Activated naive CD8-positive, alpha-beta T cell treated with anti-CD3 and anti-CD28 coated beads, Interleukin-2, amount 50 U/mL, for 24 hours (primary cell): ENCODE results near the gene SLC16A3.

Experiments used
- ATAC-seq: fragments of 150-1000 bp; cut with Tn5 transposase; one replicate; pipeline ENCODE4 v1.10.0; 2021
- DNase-seq: peaks from one replicate; pipeline ENCODE4 v3.0.0; 2021
- H3K27ac Mint-ChIP-seq: one replicate; pipeline ENCODE4 v1.8.0; 2021; ENCODE audit warnings: mild to moderate bottlenecking, mixed read lengths
- H3K27me3 Mint-ChIP-seq: one replicate; pipeline ENCODE4 v1.8.0; 2021; ENCODE audit warnings: mixed read lengths
- H3K36me3 Mint-ChIP-seq: one replicate; pipeline ENCODE4 v1.8.0; 2021; ENCODE audit warnings: low read depth, mixed read lengths
- H3K4me1 Mint-ChIP-seq: one replicate; pipeline ENCODE4 v1.8.0; 2021; ENCODE audit warnings: mixed read lengths
- H3K4me3 Mint-ChIP-seq: one replicate; pipeline ENCODE4 v1.8.0; 2021; ENCODE audit warnings: mild to moderate bottlenecking, moderate library complexity, mixed read lengths
- H3K9me3 Mint-ChIP-seq: one replicate; pipeline ENCODE4 v1.8.0; 2021; ENCODE audit warnings: mixed read lengths

SLC16A3 gene

DNA sequence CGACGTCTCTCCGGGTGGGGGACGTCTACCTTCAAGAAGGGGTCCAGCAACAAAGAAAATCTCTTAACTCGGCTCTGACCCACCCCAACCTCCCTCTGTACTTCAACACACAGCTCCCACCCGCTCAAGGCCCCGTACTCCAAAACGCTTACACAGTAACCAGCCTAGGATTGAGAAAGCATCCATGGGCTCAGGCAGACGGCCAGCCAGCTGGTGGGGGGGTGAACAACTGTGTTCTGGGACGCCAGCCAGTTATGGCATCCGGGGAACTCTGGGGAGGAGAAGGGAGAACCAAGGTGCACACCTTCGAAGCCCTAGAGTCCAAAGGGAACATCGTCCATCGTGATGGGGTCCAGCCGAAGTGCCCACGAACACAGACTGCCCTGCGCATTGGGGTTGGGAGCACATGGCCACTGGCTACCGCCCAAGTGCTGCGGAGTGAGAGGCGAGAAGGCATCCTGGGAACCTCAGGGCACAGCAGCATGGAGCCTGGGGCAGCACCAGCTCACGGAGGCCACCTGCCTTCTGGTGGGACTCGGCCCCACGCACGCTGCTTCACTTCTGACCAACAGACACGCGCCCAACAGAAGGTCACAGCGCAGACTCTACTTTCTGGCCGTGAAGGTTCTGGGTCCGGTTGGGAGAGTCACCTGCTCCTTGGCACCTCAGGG is 14.3 kb downstream of the SLC16A3 start:
- no peaks in the 10 kb centered on the region for H3K9me3 Mint-ChIP-seq
- peaks cover 30% of the 10 kb centered on the region for H3K36me3 Mint-ChIP-seq
- no peak overlapping the region for H3K4me3 Mint-ChIP-seq
- ATAC-seq, result no peak
- peak overlapping the region; percentile 46 for H3K27ac Mint-ChIP-seq
- peaks cover 45% of the 10 kb centered on the region for H3K4me1 Mint-ChIP-seq
- DNase-seq, result no peak
- no peaks in the 10 kb centered on the region for H3K27me3 Mint-ChIP-seq

DNA sequence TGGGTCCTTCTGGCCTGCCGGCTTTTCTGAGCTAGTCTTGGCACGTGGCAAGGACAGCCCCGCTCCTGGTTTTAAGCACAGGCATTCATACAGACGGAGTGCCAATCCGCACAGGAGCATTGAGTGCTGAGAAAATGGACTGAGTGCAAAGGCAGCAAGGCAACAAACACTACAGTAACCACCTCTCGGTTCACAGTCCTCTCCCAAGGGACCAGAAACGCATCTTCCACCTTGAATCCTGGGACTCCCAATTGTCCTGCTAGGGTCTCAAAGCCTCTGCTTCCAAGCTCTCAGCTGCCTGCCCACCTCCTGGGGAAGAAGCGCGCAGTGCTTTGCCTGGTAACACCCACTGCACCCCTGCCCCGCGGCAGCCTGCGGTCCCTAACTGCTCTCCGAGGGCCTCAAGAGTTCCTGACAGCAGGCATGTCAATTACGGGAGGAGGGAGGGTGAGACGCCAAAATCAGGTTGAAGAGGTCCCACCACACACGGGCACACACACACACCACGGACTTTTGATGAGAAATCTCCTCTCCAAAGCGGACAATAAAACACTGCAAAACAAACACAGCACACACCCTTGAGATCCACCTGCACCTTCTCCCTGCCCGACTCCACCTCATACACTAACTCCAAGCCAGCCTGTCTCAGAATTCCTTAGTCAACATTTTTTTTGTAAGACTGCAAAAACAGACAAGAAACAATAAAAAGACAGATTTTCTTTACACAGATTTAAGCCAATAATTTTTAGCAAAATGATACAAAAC is 15.0 kb downstream of the SLC16A3 start:
- Mint-ChIP-seq H3K27me3 (no peaks in the 10 kb centered on the region), H3K36me3 (peaks cover 31% of the 10 kb centered on the region), H3K4me1 (peaks cover 39% of the 10 kb centered on the region), H3K9me3 (no peaks in the 10 kb centered on the region), H3K4me3 (peak overlapping the region; percentile 10), H3K27ac (peak overlapping the region; percentile 25)
- DNase-seq (no peak), ATAC-seq (no peak)

DNA sequence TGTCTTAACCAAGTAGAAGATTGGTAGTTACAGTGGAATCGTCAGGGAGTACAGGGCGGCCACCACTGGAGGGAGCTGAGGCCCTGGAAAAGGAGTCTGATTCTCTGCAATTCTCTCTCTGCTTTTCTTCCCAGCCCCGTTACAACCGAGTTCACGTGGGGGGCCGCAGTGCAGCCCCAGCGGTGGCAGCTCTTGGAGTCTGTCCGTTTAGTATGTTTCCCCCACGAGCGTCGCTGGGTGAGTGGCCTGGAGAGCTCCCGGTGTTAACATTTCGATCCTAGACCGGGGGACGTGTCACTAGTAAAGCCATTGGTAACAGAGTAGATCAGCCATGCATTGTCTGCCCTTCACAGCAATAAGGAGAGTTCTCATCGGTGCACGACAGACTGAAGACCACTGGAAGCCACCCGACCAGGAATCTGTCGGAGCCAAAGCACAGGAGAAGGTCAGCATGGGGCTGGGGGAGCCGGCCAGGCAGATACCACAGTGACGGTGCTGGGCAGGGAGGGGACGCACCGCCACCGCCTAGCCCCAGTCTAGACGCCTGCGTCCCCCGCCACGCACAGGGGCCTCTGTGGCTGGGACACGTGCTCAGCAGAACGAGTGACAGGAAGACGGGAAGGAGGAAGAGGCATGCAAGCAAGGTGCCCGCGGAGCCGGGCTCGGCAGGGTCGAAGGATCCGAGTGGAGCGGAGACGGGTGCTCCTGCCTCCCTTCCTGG is 15.7 kb downstream of the SLC16A3 start:
- Mint-ChIP-seq H3K27ac (peak overlapping the region; percentile 52), H3K36me3 (peaks cover 32% of the 10 kb centered on the region), H3K9me3 (no peaks in the 10 kb centered on the region), H3K4me3 (peak overlapping the region; percentile 10), H3K27me3 (no peaks in the 10 kb centered on the region), H3K4me1 (peaks cover 33% of the 10 kb centered on the region)
- ATAC-seq (no peak), DNase-seq (no peak)

DNA sequence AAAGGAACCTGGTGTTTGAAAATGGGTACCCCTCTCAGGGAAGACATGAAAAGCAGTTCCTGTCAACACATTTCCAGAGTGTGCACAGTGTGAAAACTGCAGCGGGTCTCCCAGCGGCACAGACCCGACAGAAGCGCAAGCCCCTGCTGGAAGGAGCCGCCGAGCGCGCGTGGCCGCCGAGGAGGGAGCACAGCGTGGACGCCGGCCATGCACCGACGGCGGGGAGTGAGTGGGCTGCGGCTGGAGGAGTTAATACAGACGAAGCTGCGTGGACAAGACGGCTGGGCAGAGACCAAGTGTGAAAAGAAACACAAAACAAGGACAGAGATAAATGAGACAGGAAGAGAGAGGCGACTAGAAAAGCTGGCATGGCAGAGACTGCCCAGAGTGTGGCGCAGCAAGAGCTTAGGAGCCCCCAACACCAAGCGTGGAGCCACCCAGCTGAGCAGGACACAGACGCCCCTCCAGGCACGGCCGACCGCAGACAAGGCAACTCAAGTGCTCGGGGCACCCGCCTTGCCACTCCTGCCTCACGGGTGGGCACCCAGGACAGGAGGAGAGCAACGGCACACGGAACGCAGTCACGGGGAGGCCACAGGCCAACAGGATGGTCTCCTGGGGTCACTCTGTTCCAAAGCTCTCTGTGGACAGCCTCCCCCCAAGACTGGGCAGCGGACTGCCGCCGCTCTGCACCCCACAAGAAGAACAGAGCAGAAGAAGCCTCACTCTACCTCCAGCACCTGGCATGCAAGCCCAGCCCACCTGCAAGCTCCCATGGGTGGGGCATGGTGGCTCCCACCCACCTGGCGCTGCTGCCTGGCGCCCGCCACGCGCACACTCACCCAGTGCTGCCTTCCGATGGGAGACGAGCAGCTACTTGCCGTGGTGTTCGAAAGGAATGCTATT is 16.5 kb downstream of the SLC16A3 start:
- ATAC-seq (no peak), DNase-seq (no peak)
- Mint-ChIP-seq H3K36me3 (peaks cover 34% of the 10 kb centered on the region), H3K27me3 (no peaks in the 10 kb centered on the region), H3K4me1 (peaks cover 31% of the 10 kb centered on the region), H3K9me3 (no peaks in the 10 kb centered on the region), H3K4me3 (no peak overlapping the region), H3K27ac (no peak overlapping the region)

DNA sequence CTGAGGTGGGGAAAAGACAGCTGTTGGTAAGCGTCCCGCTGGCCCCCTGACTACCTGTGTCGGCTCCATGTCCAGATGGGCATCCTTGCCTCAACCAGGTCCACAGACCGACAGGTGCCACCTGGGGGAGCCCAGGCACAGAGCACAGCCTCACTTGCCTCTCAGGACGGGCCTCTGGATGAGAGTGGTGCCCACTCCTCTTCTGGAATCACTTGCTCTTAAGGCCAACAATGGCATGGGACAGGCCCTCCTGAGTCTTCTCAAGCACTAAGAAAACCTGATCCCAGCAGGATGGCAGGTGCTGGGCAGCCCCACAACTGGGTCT is 17.2 kb downstream of the SLC16A3 start:
- Mint-ChIP-seq H3K9me3 (no peaks in the 10 kb centered on the region), H3K4me3 (no peak overlapping the region), H3K36me3 (peaks cover 37% of the 10 kb centered on the region), H3K4me1 (peaks cover 25% of the 10 kb centered on the region), H3K27ac (no peak overlapping the region), H3K27me3 (no peaks in the 10 kb centered on the region)
- no peak for DNase-seq
- ATAC-seq, result no peak

DNA sequence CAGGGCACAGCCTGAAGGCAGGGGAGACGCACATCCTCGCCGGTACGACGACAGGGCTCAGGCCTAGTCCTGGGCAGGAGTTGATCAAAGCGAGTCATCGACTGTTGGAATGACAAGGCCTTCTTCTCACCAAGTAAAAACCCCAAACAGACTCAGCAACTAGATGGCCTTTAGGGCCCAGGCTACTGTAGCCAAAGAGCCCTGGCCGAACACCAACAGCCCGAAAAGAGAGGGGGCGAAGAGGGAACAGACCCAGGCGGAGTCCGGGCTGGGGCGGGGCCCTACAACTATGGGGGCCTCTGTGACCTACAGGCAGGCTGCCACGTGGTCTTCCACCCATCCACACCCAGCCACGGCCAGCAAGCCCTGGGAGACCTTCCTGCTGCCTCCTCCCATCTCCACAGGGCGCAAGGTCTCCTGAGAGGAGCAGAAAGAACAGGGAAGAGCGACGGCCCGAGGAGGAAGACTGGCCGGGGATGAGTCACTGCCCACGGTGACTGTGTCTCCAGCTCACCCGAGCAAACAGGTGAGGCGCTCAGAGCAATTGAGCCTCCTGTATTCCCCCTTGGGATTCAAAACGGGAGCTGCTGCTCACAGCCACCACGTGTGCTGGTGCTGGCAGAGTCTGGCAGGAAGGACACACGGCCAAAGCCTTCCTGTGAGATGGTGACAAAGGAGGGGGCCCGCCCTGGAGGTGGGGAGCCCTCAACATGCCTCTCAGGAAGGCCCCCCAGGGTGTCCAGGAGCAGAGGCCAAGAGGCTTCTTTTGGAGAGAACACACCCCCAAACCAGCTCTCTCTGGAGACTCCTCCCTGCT is 17.7 kb downstream of the SLC16A3 start:
- Mint-ChIP-seq H3K36me3 (peaks cover 43% of the 10 kb centered on the region), H3K9me3 (no peaks in the 10 kb centered on the region), H3K4me3 (no peak overlapping the region), H3K27ac (no peak overlapping the region), H3K27me3 (no peaks in the 10 kb centered on the region), H3K4me1 (peaks cover 20% of the 10 kb centered on the region)
- ATAC-seq (no peak), DNase-seq (no peak)

DNA sequence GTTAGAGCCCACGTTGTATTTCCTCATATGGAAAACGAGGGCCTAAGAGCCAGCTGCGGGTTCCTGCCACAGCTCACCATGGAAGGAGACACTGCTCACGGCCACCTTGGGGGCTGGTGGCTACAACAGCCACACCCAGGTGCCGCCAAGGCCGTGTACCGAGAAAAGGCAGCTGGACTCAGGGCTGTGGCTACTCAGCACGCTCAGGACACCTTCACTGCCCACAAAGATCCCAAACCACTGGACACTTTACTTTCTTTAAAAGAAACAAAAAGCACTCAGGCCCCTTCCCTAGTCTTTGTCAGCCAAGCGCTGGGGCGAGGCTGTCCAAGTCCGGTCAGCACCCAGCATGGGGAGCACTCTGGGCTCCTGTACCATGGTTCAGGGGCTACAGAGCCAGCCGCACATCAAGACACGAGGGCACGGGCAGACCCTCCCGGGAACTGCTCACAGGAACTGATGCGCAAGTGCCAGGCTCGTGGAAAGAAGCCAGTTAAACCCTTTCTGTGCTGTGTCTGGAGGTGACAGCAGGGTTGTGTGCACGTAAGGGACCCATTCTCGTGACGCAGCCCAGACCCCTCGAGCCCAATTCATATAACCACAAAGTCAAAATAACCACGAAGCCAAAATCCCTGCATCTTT is 18.5 kb downstream of the SLC16A3 start:
- peaks cover 14% of the 10 kb centered on the region for H3K4me1 Mint-ChIP-seq
- H3K9me3 Mint-ChIP-seq, result no peaks in the 10 kb centered on the region
- H3K27me3 Mint-ChIP-seq, result no peaks in the 10 kb centered on the region
- peaks cover 47% of the 10 kb centered on the region for H3K36me3 Mint-ChIP-seq
- no peak for ATAC-seq
- H3K4me3 Mint-ChIP-seq, result no peak overlapping the region
- no peak for DNase-seq
- H3K27ac Mint-ChIP-seq, result peak overlapping the region; percentile 5

DNA sequence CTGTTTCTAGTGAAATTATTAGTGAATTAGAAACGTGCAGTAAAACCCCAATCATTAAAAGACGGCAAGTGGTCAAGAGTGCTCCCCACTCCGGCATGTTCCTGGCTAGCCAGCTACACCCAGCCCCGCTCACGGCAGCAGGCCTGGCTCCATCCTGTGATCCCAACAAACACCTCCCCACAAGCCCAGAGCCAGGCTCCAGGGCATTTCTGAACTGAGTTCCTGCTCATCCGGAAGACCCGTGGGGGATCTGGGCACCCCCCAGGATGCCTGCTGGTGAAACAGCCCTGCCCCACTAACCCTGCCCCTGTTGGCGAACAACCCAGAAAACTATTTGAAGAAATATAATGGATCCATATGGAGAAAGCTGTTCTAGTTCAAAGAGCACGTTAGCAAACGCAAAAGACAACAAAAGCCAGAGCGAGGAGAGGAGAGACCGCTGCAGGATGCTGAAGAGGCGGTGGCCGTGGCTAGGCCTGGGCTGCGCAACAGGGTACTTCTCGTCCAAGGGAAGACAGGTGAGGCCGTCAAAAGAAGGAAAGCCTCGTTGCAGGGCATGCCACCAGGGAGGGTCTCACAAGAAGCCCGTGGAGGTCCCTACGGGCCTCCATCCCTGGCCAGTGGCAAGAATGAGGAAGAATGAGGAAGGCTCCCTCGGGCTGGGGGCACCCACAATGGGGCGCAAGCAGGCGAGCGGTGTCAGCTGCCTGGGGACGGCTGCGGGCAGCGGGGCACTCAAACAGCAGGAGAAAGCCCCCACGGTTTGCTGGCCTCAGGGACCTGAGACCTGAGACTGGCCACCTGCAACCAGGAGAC is 19.2 kb downstream of the SLC16A3 start:
- H3K4me1 Mint-ChIP-seq, result peaks cover 10% of the 10 kb centered on the region
- no peak for ATAC-seq
- H3K27me3 Mint-ChIP-seq, result no peaks in the 10 kb centered on the region

DNA sequence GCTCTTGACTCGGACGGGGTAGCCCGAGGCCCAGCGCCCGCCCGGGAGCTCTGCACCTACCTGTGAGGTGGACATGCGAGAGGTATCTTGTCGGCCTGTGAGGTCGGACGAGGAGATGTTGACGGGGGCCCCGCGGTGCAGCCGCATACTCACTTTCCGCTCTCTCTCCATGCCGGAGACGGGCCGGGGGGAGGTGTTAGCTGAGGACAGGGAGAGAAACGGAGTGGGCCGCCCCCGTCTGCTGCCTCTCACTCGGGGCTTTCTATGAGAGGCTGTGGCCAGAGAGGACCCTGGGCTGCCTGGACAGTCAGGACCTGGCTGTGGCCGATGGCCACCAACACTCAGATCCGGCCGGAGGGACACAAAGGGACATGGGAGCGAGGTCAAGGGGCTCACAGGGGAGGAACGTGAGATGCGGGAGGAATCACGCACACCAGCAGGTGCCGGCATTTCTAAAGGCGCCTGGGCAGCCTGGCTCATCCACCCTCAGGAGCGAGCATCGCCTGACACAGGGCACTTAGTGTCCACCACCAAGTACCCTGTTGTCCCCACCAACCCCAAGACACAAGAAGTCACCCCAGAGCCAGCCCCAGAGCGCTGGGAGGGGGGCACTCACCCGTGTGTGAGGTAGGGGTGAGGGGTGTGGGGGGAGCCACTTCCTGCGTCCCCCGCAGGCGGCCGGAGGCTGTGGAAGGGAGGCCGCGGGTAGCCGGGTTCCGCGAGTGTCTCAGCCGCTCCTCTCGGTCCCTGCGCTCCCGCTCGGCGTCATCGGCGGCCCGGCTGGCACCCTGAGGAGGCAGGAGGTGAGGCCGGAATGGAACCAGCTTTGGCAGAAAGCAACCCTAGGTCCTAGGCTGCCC is 20.2 kb downstream of the SLC16A3 start:
- no peak for DNase-seq
- no peak overlapping the region for H3K4me3 Mint-ChIP-seq
- H3K27ac Mint-ChIP-seq, result no peak overlapping the region
- H3K36me3 Mint-ChIP-seq, result peaks cover 55% of the 10 kb centered on the region
- H3K4me1 Mint-ChIP-seq, result peaks cover 10% of the 10 kb centered on the region
- H3K9me3 Mint-ChIP-seq, result no peaks in the 10 kb centered on the region
- ATAC-seq, result no peak
- H3K27me3 Mint-ChIP-seq, result no peaks in the 10 kb centered on the region

More for the DNA sequence above, 19.2 kb downstream of the SLC16A3 start:
- Mint-ChIP-seq H3K27ac (peak overlapping the region; percentile 5), H3K9me3 (no peaks in the 10 kb centered on the region), H3K36me3 (peaks cover 55% of the 10 kb centered on the region), H3K4me3 (no peak overlapping the region)
- DNase-seq, result no peak

DNA sequence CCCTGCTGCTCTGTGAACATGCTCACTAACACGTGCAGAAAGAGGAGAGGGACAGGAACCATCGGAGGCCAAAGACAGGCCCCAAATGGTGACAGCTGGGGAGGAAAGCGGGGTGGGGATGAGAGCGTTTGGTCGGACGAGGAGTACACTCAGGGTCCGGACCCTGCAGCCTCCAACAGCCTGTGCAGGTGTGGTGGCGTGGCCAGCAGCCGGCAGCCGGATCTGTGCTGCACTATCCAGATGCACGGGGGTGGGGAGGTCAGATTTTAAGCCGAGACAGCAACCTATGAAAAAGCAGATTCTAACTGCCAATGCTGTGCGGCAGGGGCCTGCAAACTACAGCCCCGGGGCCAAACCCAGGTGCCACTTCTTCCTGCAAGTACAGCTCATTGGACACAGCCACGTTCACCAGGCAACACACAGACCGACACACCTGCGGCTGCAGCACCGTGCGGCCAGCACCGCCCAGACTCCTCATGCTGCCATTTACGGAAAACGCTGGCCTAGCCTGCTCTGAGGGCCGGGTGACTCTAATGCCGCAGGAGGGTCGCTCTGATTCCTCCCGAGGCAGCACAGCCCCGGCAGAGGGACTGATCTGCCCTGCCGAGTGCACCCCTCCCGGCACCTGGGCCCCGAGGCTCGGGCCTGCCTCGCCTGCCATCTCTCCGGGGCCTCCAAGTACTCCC is 21.2 kb downstream of the SLC16A3 start:
- H3K27me3 Mint-ChIP-seq, result no peaks in the 10 kb centered on the region
- peaks cover 7% of the 10 kb centered on the region for H3K4me1 Mint-ChIP-seq
- H3K9me3 Mint-ChIP-seq, result no peaks in the 10 kb centered on the region
- H3K4me3 Mint-ChIP-seq, result no peak overlapping the region
- H3K27ac Mint-ChIP-seq, result no peak overlapping the region
- H3K36me3 Mint-ChIP-seq, result peaks cover 45% of the 10 kb centered on the region
- DNase-seq (no peak), ATAC-seq (no peak)

DNA sequence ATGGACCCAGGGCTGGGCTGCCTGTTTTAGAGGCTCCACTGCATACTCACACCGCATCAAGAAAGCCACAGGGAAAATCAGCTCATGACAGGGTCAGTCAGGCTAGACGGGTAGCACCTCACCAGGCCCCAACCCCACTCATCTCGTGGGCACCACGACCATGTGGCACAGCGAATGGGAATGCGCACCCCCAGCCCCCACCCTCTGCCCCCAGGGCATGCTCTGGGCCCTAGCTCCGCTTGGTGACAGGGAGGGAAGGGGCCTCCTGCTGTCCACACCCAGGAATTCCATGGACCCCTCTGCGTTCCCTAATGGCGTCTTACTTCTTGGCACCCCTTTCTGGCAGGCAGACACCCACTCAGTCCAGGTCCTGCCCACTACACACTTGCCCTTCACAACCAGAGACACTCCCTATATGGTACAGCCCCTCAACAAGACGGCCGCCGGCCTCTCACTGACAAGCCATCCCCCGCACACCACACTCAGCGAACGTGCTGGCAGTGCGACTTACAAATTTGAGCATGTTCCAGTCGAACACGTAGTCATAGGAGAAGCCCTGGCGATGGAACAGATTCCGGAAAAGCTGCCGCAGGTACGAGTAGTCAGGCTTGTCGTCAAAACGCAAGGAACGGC is 22.1 kb downstream of the SLC16A3 start:
- ATAC-seq, result no peak
- Mint-ChIP-seq H3K27ac (peak overlapping the region; percentile 49), H3K27me3 (no peaks in the 10 kb centered on the region), H3K4me1 (peaks cover 7% of the 10 kb centered on the region), H3K9me3 (no peaks in the 10 kb centered on the region), H3K4me3 (no peak overlapping the region), H3K36me3 (peaks cover 50% of the 10 kb centered on the region)
- DNase-seq, result no peak
